Measurements from ENCODE around the gene DAPK3.

Gene DAPK3

GRCh38 chr19:3985643-3986259 lies 14.9 kb upstream of the DAPK3 start:
- H3K27me3 ChIP-seq (ENCODE audit: insufficient read depth, poor library complexity, severe bottlenecking) = no peaks in the 10 kb centered on the region
- no peaks in the 10 kb centered on the region for H3K9me3 ChIP-seq (ENCODE audit: severe bottlenecking)
- H3K4me1 ChIP-seq (ENCODE audit: insufficient read depth, poor library complexity, severe bottlenecking) = peaks cover 9% of the 10 kb centered on the region
- H3K4me3 ChIP-seq (ENCODE audit: severe bottlenecking) = peak overlapping the region; percentile 99
- no peak for ATAC-seq (ENCODE audit: low read depth)
- peak overlapping the region; percentile 86 for H3K27ac ChIP-seq (ENCODE audit: poor library complexity, severe bottlenecking)
- peaks cover 43% of the 10 kb centered on the region for H3K36me3 ChIP-seq (ENCODE audit: low read depth)
- TF ChIP-seq CTCF (IDR thresholded peaks at IDR 0.05; ENCODE audit: poor library complexity, severe bottlenecking) = no peak
- no peak for DNase-seq (ENCODE audit: low spot score)

GRCh38 chr19:3984908-3985642 lies 14.2 kb upstream of the DAPK3 start, which contains the start of gene EEF2:
Gene EEF2, minus strand, starts transcription at chr19:3985463. Its CDS starts 83 bp downstream, at chr19:3985380.
- DNase-seq (ENCODE audit: low spot score) (peak; percentile 78), ATAC-seq (ENCODE audit: low read depth) (peak; percentile 8; the same call in 1 of the 3 replicates)
- peaks cover 9% of the 10 kb centered on the region for H3K4me1 ChIP-seq (ENCODE audit: insufficient read depth, poor library complexity, severe bottlenecking)
- H3K36me3 ChIP-seq (ENCODE audit: low read depth) = peaks cover 50% of the 10 kb centered on the region
- no peaks in the 10 kb centered on the region for H3K9me3 ChIP-seq (ENCODE audit: severe bottlenecking)
- peak within 1 kb of the TSS; percentile 99 for H3K4me3 ChIP-seq (ENCODE audit: severe bottlenecking)
- no peak for TF ChIP-seq CTCF (IDR thresholded peaks at IDR 0.05; ENCODE audit: poor library complexity, severe bottlenecking)
- no peaks in the 10 kb centered on the region for H3K27me3 ChIP-seq (ENCODE audit: insufficient read depth, poor library complexity, severe bottlenecking)
- H3K27ac ChIP-seq (ENCODE audit: poor library complexity, severe bottlenecking) = peak within 1 kb of the TSS; percentile 86

GRCh38 chr19:3984584-3984907 lies 13.6 kb upstream of the DAPK3 start:
- Histone ChIP-seq H3K4me3 (ENCODE audit: severe bottlenecking) (peak overlapping the region; percentile 99), H3K27ac (ENCODE audit: poor library complexity, severe bottlenecking) (peak overlapping the region; percentile 86), H3K4me1 (ENCODE audit: insufficient read depth, poor library complexity, severe bottlenecking) (peaks cover 9% of the 10 kb centered on the region), H3K9me3 (ENCODE audit: severe bottlenecking) (no peaks in the 10 kb centered on the region), H3K27me3 (ENCODE audit: insufficient read depth, poor library complexity, severe bottlenecking) (no peaks in the 10 kb centered on the region), H3K36me3 (ENCODE audit: low read depth) (peaks cover 56% of the 10 kb centered on the region)
- TF ChIP-seq CTCF (IDR thresholded peaks at IDR 0.05; ENCODE audit: poor library complexity, severe bottlenecking) = no peak
- no peak for DNase-seq (ENCODE audit: low spot score)
- no peak for ATAC-seq (ENCODE audit: low read depth)

- Histone ChIP-seq H3K4me3 (ENCODE audit: severe bottlenecking) (peak overlapping the region; percentile 99), H3K27ac (ENCODE audit: poor library complexity, severe bottlenecking) (peak overlapping the region; percentile 86), H3K9me3 (ENCODE audit: severe bottlenecking) (no peaks in the 10 kb centered on the region), H3K27me3 (ENCODE audit: insufficient read depth, poor library complexity, severe bottlenecking) (no peaks in the 10 kb centered on the region), H3K4me1 (ENCODE audit: insufficient read depth, poor library complexity, severe bottlenecking) (peaks cover 9% of the 10 kb centered on the region), H3K36me3 (ENCODE audit: low read depth) (peaks cover 60% of the 10 kb centered on the region)
- no peak for ATAC-seq (ENCODE audit: low read depth)
- TF ChIP-seq CTCF (IDR thresholded peaks at IDR 0.05; ENCODE audit: poor library complexity, severe bottlenecking) = no peak
- no peak for DNase-seq (ENCODE audit: low spot score)
These were observed 13.2 kb upstream of the DAPK3 start for GRCh38 chr19:3983936-3984583.
